ENCODE measurements around the gene PHF19.

The PHF19 gene

GRCh38 chr9:120865176-120865575, 11.8 kb downstream of the PHF19 start:
- no peak for DNase-seq (ENCODE audit: low spot score)
- ChIA-PET POLR2A (ENCODE audit: low non-redundant PET) (interaction anchor here (0.6 kb wide), 1 partner anchor 674 kb away, joined by 3 read pairs; no protein-coding TSS in a partner anchor), CTCF (no interaction called here)
- TF ChIP-seq, protein P1, sequence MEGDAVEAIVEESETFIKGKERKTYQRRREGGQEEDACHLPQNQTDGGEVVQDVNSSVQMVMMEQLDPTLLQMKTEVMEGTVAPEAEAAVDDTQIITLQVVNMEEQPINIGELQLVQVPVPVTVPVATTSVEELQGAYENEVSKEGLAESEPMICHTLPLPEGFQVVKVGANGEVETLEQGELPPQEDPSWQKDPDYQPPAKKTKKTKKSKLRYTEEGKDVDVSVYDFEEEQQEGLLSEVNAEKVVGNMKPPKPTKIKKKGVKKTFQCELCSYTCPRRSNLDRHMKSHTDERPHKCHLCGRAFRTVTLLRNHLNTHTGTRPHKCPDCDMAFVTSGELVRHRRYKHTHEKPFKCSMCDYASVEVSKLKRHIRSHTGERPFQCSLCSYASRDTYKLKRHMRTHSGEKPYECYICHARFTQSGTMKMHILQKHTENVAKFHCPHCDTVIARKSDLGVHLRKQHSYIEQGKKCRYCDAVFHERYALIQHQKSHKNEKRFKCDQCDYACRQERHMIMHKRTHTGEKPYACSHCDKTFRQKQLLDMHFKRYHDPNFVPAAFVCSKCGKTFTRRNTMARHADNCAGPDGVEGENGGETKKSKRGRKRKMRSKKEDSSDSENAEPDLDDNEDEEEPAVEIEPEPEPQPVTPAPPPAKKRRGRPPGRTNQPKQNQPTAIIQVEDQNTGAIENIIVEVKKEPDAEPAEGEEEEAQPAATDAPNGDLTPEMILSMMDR (conservative IDR thresholded peaks at IDR 0.05; ENCODE audit: low read depth): no peak
- H3K27ac ChIP-seq: peak overlapping the region; percentile 27

GRCh38 chr9:120864719-120865118, 12.3 kb downstream of the PHF19 start:
- ChIA-PET CTCF (no interaction called here), POLR2A (ENCODE audit: low non-redundant PET) (no interaction called here)
- TF ChIP-seq, protein P1 (conservative IDR thresholded peaks at IDR 0.05; ENCODE audit: low read depth): no peak
- peak overlapping the region; percentile 27; the same call in 1 of the 2 replicates for H3K27ac ChIP-seq
- no peak for DNase-seq (ENCODE audit: low spot score)

- POLR2A ChIA-PET (ENCODE audit: low non-redundant PET): no interaction called here
- TF ChIP-seq, protein P1 (conservative IDR thresholded peaks at IDR 0.05; ENCODE audit: low read depth): no peak
- no peak for DNase-seq (ENCODE audit: low spot score)
- CTCF ChIA-PET: interaction anchor here (0.5 kb wide), 1 partner anchor 359 kb away, joined by 4 read pairs; no protein-coding TSS in a partner anchor
- H3K27ac ChIP-seq: 0 out of 2 replicates have a peak overlapping the region, but pooled peaks have one; percentile 2
Measured at GRCh38 chr9:120863833-120864232, 13.2 kb downstream of the PHF19 start.

- CTCF ChIA-PET: no interaction called here
- H3K27ac ChIP-seq: peak overlapping the region; percentile 4
- TF ChIP-seq, protein P1 (conservative IDR thresholded peaks at IDR 0.05; ENCODE audit: low read depth): no peak
- no peak for DNase-seq (ENCODE audit: low spot score)
- POLR2A ChIA-PET (ENCODE audit: low non-redundant PET): no interaction called here
Measured at GRCh38 chr9:120862452-120862851, 14.5 kb downstream of the PHF19 start.

DNA sequence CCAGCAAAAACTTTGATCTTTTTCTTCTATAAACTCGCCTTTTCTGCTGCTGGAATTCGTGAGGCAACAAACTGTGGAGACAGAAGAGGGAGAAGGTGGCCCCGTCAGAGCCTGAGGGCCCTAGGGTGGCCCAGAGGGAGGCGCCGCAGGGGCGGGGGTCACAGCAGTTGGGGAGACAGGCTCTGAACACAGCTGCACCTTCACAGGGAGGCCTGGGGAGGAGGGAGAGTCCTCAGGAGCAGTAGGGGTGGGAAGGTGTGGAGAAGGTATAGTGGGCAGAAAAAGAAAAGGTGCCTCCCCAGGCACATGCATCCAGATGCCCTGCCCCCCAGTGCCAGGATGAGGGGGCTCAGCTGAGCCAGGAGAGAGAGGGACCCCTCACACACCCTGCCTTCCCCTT, 15.1 kb downstream of the PHF19 start:
- TF ChIP-seq, protein P1 (conservative IDR thresholded peaks at IDR 0.05; ENCODE audit: low read depth): no peak
- CTCF ChIA-PET: no interaction called here
- peak overlapping the region; percentile 4 for H3K27ac ChIP-seq
- no peak for DNase-seq (ENCODE audit: low spot score)
- POLR2A ChIA-PET (ENCODE audit: low non-redundant PET): no interaction called here

GRCh38 chr9:120860083-120860482, 16.9 kb downstream of the PHF19 start:
- ChIA-PET CTCF (no interaction called here), POLR2A (ENCODE audit: low non-redundant PET) (no interaction called here)
- H3K27ac ChIP-seq: peak overlapping the region; percentile 10; the same call in 1 of the 2 replicates
- TF ChIP-seq, protein P1 (conservative IDR thresholded peaks at IDR 0.05; ENCODE audit: low read depth): no peak
- DNase-seq (ENCODE audit: low spot score): no peak

Data from RWPE1 (cell line).